Measurements from ENCODE around the gene PLA2G2C. TPM values are rescaled to one million over a fixed set of nuclear protein-coding genes. Genes with fewer than 3 reads are reported as not detected.

The PLA2G2C gene
- total RNA-seq, 4 donors from 2014 or later: not detected

DNA sequence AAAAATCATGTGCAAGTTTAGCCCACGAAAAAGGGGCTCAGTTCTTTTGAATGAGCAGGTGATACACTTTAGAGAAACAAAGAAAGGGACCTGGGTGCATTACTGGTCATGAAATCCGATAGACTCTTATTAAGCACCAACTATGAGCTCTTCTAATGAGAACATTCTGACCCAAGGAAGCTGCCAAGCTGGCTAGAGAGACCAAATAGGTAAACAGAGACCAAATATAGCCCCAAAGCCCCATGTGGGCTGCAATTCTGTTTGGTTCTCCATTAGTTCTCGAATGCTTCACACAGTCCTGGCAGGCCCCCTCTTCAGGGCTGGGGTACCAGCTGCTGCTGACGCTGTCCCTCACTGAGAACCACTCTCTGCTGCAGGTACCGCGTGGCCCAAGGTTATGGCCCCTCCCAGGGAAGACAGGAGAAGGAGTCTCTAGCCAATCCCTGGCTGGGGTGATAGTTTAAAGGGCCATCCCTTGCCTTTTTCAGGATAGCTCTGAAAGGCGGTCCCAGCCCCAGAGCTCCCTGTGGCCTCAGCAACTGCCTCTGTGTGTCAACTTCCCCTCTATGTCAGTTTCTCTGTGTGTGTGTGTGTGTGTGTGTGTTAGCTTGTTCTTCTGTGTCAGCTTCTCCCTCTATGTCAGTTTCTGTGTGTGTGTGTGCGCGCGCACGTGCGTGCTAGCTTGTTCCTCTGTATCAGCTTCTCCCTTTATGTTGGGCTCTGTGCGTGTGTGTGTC is 7.5 kb downstream of the PLA2G2C start:
- WGBS, 2 donors: 69 to 74% methylated on average over 13 of the region's 13 CpGs
- H3K4me1 ChIP-seq: no peaks in the 10 kb centered on the region
- peaks cover 0 to 7% of the 10 kb centered on the region in 2 donors for H3K27me3 ChIP-seq
- no peak overlapping the region for H3K27ac ChIP-seq
- TF ChIP-seq POLR2A (IDR thresholded peaks at IDR 0.05) (no peak), EP300 (IDR thresholded peaks at IDR 0.05) (no peak)
- TF ChIP-seq, protein P1, sequence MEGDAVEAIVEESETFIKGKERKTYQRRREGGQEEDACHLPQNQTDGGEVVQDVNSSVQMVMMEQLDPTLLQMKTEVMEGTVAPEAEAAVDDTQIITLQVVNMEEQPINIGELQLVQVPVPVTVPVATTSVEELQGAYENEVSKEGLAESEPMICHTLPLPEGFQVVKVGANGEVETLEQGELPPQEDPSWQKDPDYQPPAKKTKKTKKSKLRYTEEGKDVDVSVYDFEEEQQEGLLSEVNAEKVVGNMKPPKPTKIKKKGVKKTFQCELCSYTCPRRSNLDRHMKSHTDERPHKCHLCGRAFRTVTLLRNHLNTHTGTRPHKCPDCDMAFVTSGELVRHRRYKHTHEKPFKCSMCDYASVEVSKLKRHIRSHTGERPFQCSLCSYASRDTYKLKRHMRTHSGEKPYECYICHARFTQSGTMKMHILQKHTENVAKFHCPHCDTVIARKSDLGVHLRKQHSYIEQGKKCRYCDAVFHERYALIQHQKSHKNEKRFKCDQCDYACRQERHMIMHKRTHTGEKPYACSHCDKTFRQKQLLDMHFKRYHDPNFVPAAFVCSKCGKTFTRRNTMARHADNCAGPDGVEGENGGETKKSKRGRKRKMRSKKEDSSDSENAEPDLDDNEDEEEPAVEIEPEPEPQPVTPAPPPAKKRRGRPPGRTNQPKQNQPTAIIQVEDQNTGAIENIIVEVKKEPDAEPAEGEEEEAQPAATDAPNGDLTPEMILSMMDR (IDR thresholded peaks at IDR 0.05): no peak
- H3K4me3 ChIP-seq: no peak overlapping the region
- H3K9me3 ChIP-seq: no peaks in the 10 kb centered on the region
- no peak for DNase-seq (ENCODE audit: low spot score in 2 of 2)
- H3K36me3 ChIP-seq: no peaks in the 10 kb centered on the region

DNA sequence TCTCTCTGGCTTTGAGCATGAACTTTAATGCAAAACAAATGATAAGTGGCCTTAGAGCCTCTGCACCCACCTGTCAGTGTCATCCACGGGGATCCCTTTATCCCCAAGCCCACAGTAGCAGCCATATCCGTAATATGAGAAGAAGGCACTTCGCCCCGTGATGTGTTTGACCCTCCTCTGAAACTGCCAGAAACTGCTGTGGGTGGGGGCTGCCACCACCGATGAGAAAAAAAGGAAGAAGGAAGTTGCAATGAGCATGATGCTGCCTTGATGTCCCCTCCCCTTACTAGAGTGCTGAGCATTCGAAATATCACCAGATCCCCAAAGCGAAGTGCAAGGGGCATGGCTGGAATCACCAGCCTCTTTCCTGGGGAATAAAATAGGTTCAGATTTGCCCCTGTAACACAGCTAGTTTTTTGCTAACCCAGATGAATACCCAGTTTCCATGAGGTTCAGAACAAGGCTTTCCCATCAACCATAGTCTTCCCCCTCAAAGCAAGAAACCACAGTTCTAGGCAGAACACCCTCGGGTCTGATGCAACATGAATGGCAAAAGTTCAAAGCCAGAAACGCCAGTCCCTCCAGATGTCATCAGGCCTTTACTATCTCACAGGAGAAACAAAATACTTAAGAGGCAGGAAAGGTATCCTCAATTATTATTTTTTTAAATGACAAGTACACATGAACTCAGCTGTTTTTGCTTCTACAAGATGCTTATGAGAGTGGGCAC is 11.2 kb downstream of the PLA2G2C start:
- Histone ChIP-seq H3K27ac (no peak overlapping the region), H3K4me1 (peaks cover 0 to 3% (median 0%) of the 10 kb centered on the region in 4 donors), H3K9me3 (no peaks in the 10 kb centered on the region), H3K4me3 (no peak overlapping the region), H3K36me3 (no peaks in the 10 kb centered on the region), H3K27me3 (no peaks in the 10 kb centered on the region)
- DNase-seq (ENCODE audit: low spot score in 2 of 2): no peak
- WGBS, 2 donors: 47 to 49% methylated on average over 9 of the region's 9 CpGs
- TF ChIP-seq EP300 (IDR thresholded peaks at IDR 0.05) (no peak), POLR2A (IDR thresholded peaks at IDR 0.05) (no peak)
- TF ChIP-seq, protein P1 (IDR thresholded peaks at IDR 0.05): no peak

DNA sequence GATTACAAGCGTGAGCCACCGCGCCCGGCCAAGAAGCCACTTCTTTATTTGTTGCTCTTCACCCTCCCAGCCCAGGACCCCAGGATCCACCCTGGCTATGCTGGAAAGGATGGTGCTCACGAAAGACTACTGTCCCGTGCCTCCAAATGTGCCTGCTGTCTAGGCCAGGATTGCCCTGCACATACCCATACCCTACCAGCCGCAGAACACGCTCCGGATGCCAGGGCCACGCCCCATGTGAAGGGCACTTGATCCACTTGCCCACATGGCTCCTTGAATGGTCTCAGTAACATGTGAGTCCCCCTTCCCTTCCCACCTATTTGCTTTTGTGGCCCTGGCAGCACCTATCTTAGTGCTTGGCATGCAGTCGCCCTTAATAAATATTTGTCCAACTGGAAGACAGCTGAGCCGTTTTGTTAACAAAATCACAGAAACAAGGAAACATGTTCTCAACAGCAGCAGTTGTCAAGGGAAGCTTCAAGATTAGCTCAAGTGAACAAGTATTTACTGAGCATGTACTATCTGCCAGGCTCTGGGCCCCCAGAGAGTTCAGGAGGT is 14.2 kb downstream of the PLA2G2C start:
- Histone ChIP-seq H3K27me3 (no peaks in the 10 kb centered on the region), H3K4me1 (peaks cover 0 to 3% (median 0%) of the 10 kb centered on the region in 4 donors), H3K36me3 (no peaks in the 10 kb centered on the region), H3K27ac (no peak overlapping the region), H3K4me3 (no peak overlapping the region), H3K9me3 (no peaks in the 10 kb centered on the region)
- no peak for TF ChIP-seq EP300 (IDR thresholded peaks at IDR 0.05)
- TF ChIP-seq, protein P1 (IDR thresholded peaks at IDR 0.05): no peak
- TF ChIP-seq POLR2A (IDR thresholded peaks at IDR 0.05): no peak
- 91 to 94% methylated on average over 12 of the region's 12 CpGs for WGBS, 2 donors
- DNase-seq (ENCODE audit: low spot score in 2 of 2): no peak

DNA sequence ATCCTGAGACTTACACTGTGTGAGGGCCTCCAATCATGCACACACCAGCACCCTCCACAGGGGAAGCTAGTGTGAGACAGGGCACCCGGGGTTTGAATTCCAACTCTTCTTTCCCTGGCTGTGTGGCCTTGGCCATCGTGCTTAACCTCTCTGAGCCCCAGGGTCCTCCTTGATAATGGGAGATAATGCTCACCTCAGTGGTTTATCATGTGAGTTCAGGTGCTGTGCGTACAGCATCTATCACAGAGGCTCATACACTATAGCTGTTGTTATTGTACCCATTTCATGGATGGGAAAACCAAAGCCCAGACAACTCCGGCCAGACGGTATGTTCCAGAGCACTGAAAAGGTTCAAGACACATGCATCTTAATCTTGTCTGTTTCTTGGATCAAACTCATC is 16.4 kb downstream of the PLA2G2C start:
- peaks cover 0 to under 1% (median 0%) of the 10 kb centered on the region in 4 donors for H3K9me3 ChIP-seq
- no peak for DNase-seq (ENCODE audit: low spot score in 2 of 2)
- peaks cover 0 to 3% (median 1%) of the 10 kb centered on the region in 4 donors for H3K4me1 ChIP-seq
- TF ChIP-seq EP300 (IDR thresholded peaks at IDR 0.05) (no peak), POLR2A (IDR thresholded peaks at IDR 0.05) (no peak)
- TF ChIP-seq, protein P1 (IDR thresholded peaks at IDR 0.05): no peak
- H3K27ac ChIP-seq: no peak overlapping the region
- H3K36me3 ChIP-seq: no peaks in the 10 kb centered on the region
- peaks cover 0 to 4% of the 10 kb centered on the region in 2 donors for H3K27me3 ChIP-seq
- 92 to 93% methylated on average over 5 of the region's 5 CpGs for WGBS, 2 donors
- no peak overlapping the region for H3K4me3 ChIP-seq
